OCI-M2 (cell line): Measurements from ENCODE around the gene LILRA6.
"Not testable (repeated sequence)": the region's sequence is repeated elsewhere in the genome, so short reads cannot be mapped to it uniquely, and the experiment has no call there.

Source experiments
- DNase-seq: peaks from one replicate; lab custom pipeline; 2025; ENCODE audit not compliant: unreplicated experiment; lab: John Stamatoyannopoulos, UW

LILRA6 gene

DNA sequence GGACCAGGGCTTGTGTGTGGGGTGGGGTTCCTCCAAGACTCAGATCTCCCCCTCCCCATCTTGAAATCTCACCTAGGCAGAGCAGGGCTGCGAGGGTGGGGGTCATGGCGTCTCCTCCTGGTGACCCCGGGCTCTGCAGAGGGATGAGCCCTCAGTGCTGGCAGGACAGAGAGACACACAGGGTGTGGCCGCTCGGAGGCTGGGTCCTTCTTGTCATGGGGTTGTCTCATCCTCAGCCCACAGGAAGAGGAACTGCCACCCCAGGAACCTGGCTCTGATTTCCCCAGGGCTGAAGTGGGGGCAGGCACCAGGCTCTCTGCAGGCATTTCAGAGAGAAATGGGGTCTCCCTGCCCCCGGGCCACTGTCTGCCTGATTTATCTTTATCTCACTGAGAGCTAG, at the start of gene LILRA6:
Gene LILRA6, minus strand, starts transcription at position 145 of the 400 bp plus-strand sequence.
- not testable (repeated sequence) for DNase-seq

DNA sequence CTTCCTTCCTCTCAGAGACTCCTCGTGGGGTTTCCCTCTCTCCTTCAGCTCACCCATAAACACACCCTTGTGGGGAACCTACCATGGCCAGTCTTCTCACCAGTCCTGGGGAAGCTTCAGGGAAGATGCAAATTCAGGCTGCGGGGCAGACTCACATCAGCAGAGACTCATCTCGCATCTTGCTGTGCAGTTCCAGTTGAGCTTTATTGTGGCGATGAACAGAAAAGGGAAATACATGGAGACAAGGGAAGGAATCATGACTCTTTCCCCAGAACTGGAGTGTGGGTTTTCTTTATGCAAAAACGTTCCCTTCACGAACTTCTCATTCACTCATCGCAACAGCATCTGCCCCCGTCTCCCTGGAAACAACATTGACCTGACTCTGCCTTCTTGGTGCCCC, 46.6 kb upstream of the LILRA6 start:
- not testable (repeated sequence) for DNase-seq

DNA sequence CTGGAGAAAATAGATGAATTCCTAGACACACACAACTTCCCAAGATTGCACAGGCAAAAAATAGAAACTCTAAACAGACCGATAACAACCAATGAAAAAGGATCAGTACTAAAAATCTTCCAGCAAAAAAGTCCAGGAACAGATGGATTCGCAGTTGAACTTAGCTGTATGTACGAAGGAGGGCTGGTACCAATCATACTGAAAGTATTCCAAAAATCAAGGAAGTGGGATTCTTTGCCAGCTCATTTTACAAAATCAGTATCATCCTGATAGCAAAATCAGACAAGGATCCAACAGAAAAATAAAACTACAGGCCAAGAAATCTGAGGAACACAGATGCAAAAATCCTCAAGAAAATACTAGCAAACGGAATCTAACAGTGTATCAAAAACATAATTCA, 44.9 kb upstream of the LILRA6 start:
- no peak for DNase-seq

DNA sequence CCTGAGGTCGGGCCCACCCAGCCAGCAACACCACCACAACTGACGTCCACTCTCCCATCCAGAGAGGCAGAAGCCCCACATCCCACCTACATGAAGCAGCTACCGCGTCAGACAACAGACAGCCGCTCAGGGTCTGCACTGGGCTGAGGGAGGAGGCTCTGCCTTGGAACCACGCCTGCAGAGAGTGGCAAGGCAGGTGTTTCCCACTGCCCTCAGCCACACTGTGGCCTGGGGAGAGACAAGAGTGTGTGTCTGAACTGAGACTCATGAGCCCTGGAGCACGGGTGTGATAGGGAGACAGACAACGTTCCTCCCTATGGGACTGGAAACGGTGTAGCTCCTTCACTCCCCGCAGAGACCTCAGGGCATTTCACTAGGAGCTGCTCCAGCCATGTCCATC, 43.7 kb upstream of the LILRA6 start:
- not testable (repeated sequence) for DNase-seq

DNA sequence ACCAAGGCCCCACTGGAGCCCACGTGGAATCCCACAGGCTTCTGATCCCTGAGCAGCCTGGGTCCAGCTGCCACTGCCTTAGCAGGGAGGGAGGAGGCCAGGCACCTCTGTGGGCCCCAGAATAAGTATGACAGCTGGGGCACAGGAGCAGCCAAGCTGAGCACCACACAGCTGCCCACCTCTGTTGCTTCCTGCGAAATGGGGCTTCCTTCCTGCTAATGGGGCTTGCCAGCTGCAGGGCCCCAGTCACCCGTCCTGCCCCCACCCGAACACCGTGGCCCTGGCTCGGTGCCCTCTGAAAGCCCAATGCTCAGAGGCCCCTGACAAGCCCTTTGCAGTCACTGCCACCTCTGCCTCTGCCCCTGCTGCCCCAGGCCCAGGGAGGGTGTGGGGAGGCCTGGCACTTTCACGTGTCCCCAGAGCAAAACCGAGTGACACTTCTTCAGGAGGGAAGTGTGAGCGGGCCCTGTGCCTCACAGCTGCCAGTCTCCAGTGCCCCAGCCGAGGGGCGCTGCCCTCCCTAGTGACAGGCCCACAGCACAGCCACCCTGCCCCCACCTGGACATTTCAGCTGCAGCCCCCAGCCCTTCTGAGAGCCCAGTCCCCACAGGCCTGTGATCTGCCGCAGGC, 43.0 kb upstream of the LILRA6 start:
- DNase-seq: not testable (repeated sequence)

DNA sequence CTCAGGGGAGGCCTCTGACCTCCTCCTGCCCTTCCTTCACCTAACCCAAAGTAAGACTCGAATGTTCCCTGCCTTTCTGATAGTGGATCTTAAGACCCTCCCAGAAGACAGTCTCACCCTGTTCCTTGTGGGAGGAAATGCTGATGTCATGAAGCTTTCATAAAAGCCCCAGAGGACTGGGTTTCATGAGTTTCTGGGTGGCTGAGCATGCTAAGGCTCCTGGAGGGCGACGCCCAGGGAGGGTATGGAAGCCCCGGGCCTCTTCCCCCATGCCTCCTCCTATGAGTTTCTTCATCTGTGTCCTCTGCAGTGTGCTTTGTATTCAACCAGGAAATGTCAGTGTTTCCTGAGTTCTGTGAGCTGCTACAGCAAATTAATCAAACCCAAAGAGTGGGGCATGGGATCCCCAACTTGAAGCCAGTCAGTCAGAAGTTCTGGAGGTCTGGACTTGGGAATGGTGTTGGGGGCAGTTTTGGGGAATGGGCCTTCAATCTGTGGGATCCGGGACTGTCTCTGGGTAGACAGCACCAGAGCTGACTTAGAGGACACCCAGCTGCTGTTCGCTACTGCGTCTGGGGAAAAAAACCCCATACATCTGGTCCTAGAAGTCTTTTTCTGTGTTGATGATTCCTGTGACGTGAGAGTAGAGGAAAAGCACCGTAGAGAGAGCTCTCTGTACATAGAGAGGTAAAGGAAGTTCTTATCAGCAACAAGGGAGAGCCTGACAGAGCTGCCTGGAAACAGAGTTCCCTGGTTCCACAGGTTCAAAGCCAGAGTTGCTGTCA, 40.3 kb upstream of the LILRA6 start:
- DNase-seq: no peak

DNA sequence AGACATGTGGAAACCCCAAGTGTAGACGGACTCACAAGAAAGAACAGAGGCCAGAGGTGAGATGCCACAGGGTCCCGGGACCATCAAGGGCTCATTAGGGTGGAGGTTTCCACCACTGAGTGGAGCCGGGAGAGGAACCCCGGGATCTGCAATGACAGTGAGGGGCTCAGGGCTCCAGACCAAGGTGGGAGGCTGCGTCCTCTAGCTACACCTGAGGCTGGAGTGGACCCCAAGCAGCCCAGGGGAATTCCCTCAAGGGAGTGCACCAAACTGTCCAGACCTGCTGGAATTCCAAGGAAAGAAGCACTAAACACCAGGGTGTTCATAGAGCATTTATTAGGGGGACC, 39.1 kb upstream of the LILRA6 start:
- DNase-seq: not testable (repeated sequence)

DNA sequence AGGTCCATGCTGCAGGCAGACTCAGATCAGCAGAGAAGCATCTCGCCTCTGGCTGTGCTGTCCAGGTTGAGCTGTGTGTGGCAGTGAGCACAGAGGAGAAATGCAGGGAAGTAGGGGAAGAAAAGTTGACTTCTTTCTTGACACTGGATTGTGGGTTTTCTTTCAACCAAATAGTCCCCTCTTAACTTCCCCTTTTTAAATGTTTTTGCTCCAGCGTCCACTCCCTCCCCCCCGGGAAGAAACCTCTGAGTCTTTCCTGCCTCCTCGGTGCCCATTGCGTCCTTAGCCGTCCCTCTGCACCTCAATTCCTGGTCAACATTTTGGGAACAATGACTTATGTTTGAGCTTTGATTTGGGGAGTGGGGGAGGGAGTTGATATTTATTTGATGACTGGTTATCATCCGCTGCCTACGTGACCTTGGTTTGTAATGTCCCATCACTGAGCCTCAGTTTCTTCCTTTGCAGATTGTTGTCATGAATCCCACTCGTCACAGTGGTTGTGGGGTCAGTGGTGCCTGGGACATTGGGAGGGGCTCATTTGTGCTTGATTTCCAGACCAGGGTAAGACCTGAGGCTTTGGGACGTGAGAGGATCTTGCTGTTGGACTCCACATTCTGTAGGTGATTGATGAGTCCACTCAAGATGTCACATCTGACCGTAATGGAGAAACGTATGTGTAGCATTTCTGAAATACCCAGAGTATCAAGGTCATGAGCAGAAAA, 38.6 kb upstream of the LILRA6 start, which contains the start of gene LILRB2:
Gene LILRB2, minus strand, starts transcription at position 104 of the 722 bp plus-strand sequence. CDS start 614 bp downstream, outside the sequence.
- no peak for DNase-seq

DNA sequence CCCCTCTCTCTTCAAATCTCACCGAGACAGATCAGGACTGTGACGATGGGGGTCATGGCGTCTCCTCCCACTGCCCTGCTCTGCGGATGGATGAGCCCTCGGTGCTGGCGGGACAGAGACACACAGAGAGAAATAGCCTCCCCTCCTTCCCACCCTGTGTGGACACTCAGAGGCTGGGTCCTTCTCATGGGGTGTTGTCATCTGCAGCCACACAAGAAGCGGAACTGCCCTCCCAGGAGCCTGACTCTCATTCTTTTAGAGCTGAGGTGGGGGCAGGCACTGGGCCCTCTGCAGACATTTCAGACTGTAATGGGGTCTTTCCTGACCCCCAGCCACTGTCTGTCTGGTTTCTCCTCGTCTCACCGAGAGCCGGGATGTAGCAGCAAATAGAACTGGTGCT, 37.9 kb upstream of the LILRA6 start:
- DNase-seq: not testable (repeated sequence)

DNA sequence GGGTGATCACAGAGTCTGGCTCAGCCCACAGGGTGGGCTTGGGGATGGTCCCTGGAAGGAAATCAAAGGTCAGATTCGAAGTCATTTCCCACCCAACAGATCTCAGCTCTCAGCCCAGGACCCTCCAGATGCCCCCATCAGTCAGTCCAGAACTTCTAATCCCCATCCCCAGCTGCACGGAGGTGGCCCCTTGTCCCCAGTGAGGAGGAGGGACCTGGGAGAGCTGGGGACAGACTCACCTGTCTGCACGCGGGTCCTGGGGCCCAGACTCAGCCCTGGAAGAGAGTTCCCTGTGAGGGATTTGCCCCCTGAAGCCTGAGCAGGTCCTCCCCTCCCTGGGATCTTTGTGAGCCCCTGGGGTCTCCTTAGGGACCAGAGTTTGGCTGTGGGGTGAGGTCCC, 37.4 kb upstream of the LILRA6 start:
- not testable (repeated sequence) for DNase-seq

DNA sequence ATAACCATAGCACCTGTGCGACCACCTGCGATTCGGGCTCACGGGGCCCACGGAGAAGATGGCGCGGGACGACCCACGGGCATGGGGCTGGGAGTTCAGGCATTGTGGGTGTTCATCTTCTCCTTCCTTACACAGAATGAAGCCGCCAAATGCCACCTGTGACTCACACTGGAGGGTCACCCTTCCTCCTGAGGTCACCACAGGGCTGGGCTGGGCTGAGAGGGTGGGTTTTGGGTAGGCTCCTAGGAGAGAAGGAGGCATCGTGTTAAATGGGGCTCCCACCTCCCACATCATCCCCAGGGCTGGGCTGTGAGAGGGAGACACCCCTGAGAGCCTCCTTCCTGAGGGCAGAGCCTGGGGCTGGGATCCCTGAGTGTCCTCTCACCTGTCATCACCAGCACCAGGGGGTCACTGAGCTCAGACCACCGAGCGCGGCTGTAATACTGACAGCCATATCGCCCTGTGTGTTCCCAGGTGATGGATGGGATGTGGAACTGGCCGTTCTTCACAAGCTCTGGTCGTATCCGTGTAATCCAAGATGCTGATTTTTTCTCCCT, 36.9 kb upstream of the LILRA6 start:
- no peak for DNase-seq

DNA sequence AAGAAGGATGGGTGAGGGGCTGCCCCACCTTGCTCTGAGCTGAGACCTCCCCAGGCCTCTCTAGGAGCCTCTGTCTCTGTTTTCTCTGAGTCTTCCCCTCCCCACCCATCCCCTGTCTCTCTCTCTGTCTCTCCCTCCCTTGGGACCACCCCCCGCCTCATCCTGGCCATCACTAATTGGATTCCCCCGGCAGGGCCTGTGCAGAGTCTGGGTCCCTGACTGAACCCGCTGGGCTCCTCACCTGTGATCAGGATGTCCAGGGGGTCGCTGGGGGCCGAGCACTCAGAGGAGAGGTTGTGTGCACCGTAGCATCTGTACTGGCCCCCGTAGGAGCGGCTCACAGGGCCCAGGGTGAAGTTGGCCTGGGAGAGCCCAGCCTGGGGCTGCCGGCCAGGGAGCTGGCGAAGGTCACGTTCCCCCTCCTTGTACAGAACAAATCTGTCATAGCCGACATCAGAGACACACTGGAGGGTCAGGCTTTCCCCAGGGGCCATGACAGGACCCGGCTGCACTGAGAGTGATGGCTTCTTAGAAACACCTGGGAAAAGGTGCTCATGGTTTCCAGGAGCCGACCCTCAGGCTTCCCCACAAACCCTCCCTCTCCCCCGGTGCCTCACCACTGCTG, 36.1 kb upstream of the LILRA6 start:
- DNase-seq: not testable (repeated sequence)

DNA sequence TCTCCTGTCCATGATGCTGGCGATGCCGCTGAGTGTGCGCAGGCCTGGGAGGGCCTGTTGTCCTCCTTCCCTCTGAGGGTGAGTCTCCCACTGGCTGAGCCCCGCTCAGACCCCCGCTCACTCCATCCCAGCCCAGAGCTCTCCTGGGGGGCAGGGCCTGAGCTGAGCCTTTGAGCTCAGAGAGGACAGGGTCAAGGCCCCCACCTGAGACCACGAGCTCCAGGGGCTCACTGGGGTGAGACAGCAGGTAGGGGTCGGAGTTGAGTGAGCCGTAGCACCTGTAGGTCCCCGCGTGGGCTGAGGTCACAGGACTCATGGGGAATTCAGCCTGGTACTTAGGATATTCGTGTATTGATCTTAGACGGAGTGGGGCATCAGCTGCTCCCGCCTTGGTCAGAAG, 35.5 kb upstream of the LILRA6 start:
- not testable (repeated sequence) for DNase-seq

DNA sequence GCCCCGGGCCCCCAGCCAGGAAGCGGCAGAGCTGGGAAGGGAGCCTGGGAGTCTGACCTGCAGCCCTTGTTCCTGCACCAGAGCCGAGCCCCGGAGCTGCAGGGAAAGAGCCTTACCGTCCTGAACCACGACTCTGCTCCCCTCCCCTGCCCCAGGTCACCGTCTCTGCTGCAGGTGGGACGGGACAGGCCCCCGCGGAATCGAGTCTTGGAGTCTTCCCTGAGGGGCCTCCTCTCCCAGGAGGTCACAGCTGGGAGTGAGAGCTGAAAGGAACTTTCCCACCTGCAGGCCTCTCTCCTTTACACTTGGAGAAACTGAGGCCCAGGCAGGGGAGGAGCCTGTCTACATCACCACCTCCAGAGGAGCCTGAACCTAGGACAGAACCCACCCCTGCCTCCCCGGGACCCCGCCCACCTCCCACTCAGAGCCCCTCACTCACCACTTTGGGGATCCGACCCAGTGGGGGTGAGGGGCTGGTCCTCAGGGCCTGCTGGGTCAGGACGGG, 34.6 kb upstream of the LILRA6 start:
- DNase-seq: not testable (repeated sequence)

DNA sequence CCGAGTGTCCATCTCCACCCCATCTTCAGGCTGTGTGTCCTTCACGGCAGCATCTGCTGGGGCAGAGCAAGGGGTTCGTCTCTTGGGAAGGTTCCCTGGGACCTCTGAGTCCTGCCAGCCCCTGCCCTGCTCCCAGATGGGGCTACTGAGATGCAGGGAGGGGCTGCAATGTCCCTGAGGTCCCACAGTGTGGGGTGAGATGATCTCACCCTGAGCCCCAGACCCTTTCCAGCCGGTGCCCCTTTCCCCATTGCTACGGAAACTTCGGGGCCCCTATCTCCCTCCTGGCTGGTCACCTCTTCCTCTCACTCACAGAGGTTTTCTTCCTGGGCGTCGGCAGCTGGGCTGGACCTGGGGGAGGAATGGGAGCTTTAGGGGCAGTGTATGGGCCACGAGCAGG, 33.4 kb upstream of the LILRA6 start:
- DNase-seq: no peak

DNA sequence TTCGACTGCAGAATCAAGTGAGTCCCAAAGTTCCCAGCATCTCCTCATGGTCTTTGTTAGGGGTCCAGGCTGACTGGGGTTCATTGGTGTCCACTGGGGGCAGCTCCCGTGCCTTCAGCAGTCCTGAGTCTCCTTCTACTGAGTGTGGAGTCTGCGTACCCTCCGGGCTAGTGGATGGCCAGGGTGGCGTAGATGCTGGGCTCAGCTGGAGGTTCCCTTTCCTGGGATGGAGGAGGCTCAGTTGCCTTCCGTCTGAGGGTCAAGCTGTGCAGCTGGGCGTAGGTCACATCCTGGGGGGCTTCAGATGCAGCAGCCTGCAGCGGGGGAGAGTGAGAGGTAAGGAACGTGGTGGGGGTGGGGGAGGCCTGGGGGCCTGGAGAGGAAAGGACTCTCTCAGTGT, 31.9 kb upstream of the LILRA6 start:
- DNase-seq: not testable (repeated sequence)

DNA sequence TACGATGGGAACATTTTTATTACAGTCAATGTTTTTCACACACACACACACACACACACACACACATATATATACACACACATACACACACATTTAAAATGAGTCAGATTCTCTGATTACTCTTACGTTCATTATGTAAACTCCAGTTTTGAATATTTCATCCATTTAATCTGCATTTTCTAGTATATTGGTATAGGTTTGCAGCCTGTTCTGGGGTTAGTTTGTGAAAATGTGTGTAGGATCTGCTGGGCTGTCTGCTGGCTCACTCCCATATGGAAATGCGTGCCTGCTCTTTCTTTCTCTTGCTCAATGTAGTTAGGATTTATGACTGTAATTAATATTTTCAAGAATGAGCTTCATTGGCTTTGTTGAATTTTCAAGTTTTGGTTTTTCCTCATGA, 31.2 kb upstream of the LILRA6 start:
- no peak for DNase-seq

DNA sequence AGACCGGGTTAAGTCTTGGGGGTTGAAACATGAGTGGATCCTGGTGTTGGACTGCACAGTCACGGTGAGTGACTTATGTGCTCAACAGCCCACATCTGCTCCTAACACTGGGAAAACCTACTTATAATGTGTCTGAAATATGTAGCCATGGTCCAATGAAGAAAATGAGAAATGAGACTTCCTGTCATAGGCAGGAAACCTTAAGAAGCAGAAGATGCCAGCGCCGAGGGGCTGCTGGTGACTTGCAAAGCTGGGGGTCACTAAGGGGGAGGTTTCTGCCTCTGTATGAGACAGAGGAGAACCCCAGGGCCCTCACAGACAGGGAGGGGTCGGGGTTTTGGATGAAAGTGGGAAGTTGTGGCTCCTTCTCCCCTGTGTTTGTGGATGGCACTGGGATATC, 29.6 kb upstream of the LILRA6 start:
- not testable (repeated sequence) for DNase-seq

DNA sequence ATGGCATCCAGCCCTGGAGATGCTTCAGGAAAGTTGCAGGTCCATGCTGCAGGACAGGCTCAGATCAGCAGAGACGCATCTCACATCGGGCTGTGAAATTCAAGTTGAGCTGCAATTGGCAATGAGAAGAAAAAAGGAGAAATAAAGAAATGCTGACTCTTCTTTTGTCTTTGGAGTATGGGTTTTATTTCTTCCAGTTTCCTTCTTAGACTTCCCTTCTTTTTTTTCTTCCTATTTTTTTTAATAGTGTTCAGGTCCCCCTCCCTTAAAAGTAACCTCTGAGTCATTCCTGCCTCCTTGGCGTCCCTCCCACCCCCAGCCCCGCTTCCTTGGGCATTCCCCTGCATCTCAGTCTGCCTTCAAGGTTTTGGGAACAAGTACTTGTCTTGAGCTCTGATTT, 29.0 kb upstream of the LILRA6 start:
- DNase-seq: not testable (repeated sequence)

DNA sequence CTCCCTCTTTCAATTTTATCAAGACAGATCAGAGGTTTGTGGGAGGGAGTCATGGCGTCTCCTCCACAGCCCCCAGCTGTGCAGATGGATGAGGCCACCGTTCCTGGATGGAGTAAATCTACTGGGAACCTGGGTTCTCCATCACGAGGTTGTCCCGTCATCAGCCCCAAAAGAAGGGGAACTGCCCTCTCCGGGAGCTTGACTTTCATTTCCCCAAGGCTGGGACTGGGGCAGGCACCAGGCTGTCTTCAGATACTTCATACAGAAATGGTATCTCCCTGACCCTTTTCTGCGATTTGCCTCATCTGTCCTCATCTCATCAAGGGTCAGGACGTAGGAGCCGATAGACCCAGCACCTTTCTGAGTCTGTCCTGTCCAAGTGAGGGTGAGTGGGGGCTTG, 28.5 kb upstream of the LILRA6 start:
- no peak for DNase-seq

DNA sequence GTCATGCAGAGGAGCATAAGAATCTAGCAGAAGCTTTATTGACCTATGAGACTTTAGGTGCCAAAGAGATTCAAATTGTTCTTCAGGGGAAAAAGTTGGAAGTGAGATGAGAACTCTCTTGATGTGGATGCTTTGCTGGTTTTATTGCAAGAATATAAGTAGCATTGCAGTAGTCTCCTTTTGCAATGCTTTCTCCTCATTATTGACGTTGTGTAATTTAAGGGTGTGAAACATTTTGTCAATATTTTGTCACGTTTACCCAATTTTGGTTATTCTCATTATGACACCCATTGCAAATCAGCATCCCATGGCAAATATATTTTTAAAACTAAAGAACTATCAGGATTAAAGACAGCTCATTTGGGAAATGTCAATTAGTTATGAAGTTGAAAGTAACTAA, 26.3 kb upstream of the LILRA6 start:
- no peak for DNase-seq
